GM06990 (cell line): ENCODE measurements around the gene UXS1.

Experiments used
- DNase-seq: peaks from one replicate; pipeline ENCODE4 v3.0.0-alpha.2; 2011; ENCODE audit not compliant: insufficient read length; ENCODE audit errors: extremely low read depth
- H3K27me3 ChIP-seq: replicated peaks from 2 replicates; pipeline ENCODE4 v1.6.0; 2011; ENCODE audit warnings: low read length; ENCODE audit not compliant: control insufficient read depth, insufficient read depth
- H3K36me3 ChIP-seq: 2 replicates; pipeline ENCODE4 v1.5.1; 2011; ENCODE audit warnings: low read length; ENCODE audit not compliant: control insufficient read depth, insufficient read depth
- H3K4me3 ChIP-seq: replicated peaks from 2 replicates; pipeline ENCODE4 v1.5.1; 2011; ENCODE audit warnings: low read depth, mild to moderate bottlenecking, control low read depth, low read length
- TF ChIP-seq, protein P1 (sequence below): IDR thresholded peaks from 2 replicates; pipeline ENCODE4 v1.5.1; 2011; ENCODE audit warnings: low read length, control low read depth, mild to moderate bottlenecking, inconsistent platforms; ENCODE audit not compliant: insufficient read depth, poor library complexity, severe bottlenecking

Gene UXS1

DNA sequence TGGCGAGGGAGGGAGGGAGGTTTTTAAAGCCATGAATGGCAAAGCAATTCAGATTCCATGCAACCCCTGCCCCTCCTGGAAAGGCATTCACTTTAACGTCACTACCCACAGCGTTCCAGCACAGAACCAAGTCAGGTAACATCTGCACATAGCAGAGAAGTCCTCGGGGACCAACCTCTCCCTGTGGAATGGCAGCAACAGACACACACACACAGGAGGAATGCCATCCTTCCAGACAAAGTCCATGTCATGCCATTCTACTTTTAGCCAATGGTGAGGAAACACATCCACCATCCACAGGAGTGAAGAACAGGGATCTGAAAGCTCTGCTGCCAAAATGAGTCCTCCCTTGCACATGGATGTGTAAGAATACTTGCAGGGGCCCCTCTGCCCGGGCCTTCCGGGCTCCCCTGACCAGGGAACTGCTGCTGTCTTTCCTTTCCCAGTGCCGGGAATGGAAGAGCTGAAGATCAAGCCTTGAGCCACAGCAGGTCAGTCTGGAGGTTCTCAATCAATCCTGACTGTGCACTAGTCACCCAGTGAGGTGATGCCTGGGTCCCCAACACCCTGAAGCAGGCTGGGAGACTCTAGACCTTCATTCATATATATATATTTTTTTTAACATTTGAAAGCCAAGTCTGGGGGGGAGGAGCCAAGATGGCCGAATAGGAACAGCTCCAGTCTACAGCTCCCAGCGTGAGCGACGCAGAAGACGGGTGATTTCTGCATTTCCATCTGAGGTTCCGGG lies 63.7 kb downstream of the UXS1 start:
- no peak for DNase-seq
- TF ChIP-seq, protein P1, sequence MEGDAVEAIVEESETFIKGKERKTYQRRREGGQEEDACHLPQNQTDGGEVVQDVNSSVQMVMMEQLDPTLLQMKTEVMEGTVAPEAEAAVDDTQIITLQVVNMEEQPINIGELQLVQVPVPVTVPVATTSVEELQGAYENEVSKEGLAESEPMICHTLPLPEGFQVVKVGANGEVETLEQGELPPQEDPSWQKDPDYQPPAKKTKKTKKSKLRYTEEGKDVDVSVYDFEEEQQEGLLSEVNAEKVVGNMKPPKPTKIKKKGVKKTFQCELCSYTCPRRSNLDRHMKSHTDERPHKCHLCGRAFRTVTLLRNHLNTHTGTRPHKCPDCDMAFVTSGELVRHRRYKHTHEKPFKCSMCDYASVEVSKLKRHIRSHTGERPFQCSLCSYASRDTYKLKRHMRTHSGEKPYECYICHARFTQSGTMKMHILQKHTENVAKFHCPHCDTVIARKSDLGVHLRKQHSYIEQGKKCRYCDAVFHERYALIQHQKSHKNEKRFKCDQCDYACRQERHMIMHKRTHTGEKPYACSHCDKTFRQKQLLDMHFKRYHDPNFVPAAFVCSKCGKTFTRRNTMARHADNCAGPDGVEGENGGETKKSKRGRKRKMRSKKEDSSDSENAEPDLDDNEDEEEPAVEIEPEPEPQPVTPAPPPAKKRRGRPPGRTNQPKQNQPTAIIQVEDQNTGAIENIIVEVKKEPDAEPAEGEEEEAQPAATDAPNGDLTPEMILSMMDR, result no peak
- H3K4me3 ChIP-seq, result no peak overlapping the region; the same call in 1 of the 2 replicates
- H3K27me3 ChIP-seq, result no peaks in the 10 kb centered on the region
- H3K36me3 ChIP-seq, result peaks cover under 1% of the 10 kb centered on the region

DNA sequence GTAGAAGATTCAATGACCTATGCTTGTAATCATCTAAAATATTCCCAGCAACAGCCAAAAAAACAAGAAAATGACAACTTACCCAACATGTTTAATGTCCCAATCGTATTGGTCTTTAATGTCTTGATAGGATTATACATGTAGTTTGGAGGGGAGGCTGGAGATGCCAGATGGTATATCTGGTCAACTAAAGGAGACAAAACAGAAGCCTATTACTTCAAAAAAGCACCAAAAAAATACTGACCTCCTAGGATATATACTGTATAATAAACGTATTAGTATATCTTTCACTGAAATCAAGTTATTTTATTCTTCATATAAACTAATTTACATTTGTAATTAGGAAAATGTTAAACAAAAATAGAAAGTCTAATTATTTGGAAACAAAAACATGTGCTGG lies 64.5 kb downstream of the UXS1 start:
- H3K36me3 ChIP-seq, result peaks cover 4% of the 10 kb centered on the region
- DNase-seq, result no peak

DNA sequence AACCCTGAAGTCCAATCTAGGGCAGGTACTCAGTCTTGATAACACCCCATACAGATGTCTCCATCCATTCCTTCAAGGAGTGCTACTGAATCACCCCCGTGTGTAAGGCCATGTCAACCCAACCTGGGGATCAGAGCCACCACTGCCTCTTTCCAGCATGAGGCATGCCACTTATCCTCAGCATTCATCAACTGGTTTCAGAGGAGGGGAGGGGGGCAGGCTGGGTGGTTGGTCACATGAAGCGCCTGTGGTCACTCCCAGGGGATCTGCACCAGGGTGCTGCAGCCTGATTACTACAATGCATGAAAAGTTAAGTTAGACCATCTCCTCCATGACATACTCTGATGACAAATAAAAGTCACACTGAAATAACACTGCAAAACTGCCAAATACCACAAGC lies 65.0 kb downstream of the UXS1 start:
- DNase-seq, result no peak
- Histone ChIP-seq H3K4me3 (no peak overlapping the region), H3K27me3 (no peaks in the 10 kb centered on the region), H3K36me3 (peaks cover 4% of the 10 kb centered on the region)
- TF ChIP-seq, protein P1, result no peak

More for the DNA sequence above, 64.5 kb downstream of the UXS1 start:
- H3K4me3 ChIP-seq, result no peak overlapping the region
- TF ChIP-seq, protein P1, result no peak
- no peaks in the 10 kb centered on the region for H3K27me3 ChIP-seq

DNA sequence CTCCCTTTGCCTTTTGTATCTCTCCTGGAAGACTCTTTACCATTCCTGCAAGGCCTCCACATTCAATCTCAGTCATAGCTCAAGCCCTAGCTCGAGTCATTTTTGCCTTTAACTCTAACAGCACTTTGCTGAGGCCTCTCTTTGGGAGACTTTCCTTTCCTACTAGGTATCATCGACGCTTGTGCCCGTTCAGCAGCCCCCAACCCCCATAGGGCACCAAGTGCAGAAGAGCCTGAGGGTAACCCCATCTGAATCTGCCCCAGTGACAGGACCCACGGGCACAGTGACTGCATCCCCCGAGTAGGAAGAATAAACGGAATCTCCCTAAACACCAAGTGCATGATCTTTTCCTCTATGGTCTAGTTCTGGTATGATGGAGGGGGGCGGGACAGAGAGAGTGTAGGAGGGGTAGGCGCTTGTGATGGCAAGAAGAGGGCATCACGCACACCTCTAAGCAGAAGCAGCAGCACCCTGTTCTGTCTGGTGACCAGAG lies 66.3 kb downstream of the UXS1 start:
- TF ChIP-seq, protein P1, result no peak
- Histone ChIP-seq H3K36me3 (peaks cover 4% of the 10 kb centered on the region), H3K4me3 (no peak overlapping the region), H3K27me3 (no peaks in the 10 kb centered on the region)
- DNase-seq, result no peak

DNA sequence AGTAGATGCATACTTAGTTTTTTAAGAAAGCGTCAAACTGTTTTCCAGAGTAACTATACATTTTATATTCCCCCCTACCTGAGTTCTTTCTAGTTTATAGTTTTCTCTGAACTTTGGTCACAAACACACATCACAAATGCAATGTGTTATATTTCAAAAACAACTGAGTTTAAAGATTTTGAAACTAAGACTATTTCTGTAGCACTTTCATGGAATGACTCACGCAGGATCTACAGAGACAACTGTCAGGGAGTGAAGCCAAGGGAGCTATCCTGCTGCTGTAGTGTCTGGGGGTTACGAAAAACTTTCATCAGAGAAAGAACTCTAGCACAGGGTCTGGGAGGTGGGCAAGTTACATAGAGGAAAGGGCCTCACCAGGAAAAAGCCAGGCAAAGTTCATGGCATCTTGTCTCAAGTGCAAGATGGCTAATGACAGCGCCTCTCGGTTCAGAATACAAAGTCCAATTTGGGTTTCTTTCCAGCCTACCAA lies 66.8 kb downstream of the UXS1 start:
- Histone ChIP-seq H3K36me3 (peaks cover 4% of the 10 kb centered on the region), H3K27me3 (no peaks in the 10 kb centered on the region), H3K4me3 (no peak overlapping the region)
- DNase-seq, result no peak
- TF ChIP-seq, protein P1, result no peak
